Daoy (cell line): ENCODE data around the gene KIF23. TPM values are rescaled to one million over a fixed set of nuclear protein-coding genes. Genes with fewer than 3 reads are reported as not detected.
A peak's percentile ranks its signal among the peaks of the same experiment; 100 is the strongest.

ENCODE experiments used
- DNase-seq: peaks from one replicate; pipeline ENCODE4 v3.0.0-alpha.2; 2015; ENCODE audit warnings: low read depth
- total RNA-seq: library from RNA; depleted of rRNA; stranded (reverse); fragments of >200 nt; shearing (Covaris generic); gene quantifications from 2 replicates; pipeline ENCODE4 v1.2.3, GENCODE V29; 2014

Gene KIF23
- total RNA-seq, 1 experiment from 2014 or later = 107 TPM

DNA sequence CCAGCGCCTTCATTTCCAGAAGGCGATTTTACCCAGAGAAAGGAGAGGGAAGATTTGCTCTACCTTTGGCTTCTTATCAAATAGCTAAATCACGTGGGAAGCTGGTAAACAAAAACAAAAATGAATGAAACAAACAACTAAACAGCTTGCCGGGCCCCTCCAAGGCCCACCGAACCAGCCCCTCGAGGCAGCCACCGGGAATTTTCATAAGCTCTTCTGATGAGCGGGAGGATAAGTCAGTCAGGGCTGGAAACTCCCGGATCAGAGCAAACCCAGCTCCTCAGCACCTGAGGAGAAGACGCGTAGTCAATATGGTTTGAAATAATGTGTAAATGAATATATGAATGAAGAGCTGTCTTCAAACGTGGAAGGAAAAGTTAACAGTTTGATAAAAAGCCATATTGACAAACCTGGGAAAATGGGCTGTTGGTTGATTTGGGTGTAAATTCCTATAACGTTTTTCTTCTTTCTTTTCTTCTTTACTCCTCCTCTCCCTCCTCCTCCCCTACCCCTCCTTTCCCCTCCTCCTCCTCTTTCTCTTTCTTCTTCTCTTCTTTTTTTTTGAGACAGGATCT lies 49.1 kb downstream of the KIF23 start:
- DNase-seq = no peak

DNA sequence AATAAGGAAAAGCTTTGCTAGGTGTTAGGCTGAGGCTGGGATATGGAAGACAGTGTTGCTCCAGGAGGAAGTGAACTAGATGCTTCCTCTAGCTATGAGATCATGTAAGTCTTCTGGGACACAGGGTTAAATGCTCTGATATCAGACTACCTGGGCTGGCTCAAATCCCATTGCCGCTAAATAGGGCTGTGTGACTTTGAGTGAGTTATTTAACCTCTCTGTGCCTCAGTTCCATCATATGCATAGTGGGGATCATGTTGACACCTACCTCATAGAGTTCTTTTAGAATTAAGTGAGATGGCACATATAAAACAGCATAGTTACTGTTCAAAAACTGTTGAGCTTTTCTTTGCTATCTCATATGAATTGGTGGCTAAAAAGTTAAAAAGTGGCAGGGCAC lies 51.1 kb downstream of the KIF23 start:
- no peak for DNase-seq

DNA sequence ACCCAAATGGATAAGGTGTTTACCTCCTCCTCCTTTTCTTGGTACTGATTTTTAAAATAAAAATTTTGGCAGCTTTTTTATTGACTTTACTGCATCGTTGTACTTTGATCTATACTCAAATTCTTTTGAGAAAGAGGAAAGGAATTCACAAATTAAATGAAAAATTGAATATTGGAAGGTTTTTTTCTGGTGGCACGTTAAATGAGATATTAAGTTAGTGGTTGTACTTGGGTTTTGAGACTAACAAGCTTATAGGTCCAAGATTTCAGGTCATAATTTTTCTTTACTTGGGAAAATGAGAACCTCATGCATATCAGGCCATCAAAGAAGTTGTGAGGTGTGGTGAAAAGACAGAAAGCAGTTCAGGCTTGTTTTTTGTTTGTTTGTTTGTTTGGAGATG lies 52.6 kb downstream of the KIF23 start:
- no peak for DNase-seq

DNA sequence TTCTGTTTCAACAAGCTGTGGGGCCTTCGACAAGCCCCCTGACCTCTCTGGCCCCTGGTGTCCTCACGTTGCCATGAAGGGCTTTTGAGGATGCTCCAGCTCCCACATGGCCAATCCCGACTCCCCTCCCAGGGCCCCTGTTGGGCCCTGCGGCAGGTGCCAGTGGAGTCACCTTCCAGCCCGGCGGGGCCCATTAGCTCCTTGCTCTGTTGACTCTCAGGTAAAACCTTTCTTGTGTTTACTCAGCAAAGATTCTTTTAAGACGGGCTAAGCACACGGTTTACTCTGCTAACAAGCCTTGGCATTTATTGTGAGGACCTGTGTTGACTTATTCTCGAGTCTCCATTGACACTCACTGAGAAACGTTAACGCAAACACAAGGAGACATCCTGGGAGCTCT lies 53.5 kb downstream of the KIF23 start:
- no peak for DNase-seq

DNA sequence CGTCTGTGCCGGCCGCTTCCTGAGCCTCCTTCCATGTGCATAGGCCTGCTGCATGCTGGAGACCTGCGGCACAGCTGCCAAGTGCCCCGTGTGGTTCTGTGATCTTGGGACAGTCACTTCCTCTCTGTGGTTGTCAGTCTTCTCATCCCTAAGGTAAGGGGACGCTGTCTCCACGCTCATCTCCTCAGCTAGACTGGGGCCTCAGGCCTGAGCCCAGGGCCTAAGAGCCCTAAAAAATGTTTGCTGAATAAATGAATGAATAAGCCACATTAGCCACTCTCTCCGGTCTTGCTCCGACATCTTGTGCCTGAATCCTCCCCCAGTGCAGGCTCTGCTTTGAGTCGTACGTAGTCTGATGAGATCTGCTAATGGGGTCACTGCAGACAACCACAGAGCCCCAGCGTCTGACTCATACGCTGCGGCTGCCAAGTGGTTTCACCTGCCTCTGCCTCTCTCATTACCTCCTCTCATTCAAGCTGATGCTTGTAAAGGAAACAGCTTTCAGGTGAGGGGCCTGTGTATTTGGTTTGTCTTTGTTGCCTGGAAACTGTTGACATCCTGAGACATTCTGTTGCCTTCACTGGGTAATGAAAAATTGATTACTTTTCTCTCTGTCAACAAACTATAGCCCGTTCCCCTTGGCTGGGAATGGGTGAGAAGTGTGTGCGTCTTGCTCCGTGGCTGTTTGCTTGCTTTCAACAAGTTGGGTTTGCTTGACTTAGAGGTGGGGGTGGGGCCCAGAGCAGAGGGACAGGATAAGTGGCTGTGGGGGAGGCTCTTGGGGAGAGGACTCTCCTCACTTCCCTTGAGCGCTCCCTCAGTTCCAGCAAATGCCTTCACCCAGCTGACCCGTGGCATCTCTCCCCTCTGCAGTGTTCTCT lies 54.3 kb downstream of the KIF23 start:
- DNase-seq = peak; percentile 89

DNA sequence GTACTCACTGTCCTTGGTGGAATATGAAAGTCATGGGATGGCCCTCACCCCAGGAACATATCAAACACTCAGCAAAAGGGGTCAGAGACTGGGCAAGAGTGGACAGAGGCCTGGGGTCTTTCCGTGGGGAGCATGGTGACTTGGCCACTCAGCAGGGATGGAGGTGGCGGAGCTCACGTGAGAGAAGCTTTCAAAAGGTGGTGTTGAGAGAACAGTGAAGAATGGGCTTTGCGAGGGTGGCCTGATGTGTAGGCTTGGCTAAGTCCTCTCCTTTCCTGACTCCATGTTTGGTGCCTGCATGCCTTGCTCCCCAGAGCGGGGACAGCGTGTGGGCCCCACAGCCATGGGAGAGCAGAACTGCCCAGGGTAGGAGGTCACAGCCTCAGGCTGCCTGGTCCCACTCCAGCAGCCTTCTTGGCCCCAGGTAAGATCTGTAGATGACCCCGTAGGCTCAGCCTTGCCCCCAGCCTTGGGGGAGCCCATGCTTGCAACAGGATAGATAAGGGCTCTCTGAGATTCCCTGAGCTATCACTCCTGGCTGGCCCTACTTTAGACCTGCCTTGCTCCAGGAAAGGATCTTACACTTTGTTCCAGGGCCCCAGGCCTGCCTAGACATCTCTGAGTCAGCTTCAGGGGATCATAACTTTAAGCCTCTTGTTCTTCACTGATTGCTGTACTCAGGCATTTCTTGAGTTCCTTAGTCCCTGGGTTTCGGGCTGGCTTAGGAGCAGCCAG lies 55.5 kb downstream of the KIF23 start:
- DNase-seq = no peak

DNA sequence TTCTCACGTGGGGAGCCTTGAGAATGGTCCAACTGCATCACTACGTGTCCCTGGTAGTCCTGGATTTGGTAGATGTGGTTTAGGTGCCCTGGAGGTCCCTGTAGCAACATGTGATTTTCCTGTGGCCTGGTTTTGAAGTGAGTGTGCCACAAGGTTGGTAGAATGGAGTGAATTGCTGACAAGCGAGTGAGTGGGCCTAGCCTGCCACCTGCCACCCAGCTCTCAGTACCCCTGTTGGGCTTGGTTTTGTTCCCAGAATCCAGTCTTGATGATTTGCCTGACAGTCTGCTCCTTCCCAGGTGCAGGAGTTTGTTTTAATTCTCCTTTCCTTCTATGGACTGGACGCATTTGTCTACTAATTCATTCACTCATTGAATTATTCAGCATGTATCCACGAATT lies 57.9 kb downstream of the KIF23 start:
- DNase-seq = no peak

DNA sequence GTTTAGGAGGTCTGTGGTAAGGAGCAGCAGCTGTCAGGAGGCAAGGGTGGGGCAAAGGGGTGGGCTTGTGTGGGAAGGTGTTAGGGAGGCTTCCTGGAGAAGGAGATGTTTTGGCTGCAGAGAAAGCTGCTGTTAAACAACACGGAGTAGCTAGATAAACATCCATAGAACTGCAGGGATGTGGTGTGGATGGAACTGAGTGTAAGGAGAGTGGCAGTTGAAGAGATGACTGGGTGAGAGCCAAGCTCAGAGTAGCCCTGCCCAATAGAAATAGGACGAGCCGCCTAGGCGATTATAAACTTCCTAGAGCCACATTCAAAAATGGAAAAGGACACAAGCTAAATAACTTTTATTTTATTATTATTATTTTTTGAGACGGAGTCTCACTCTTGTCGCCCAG lies 58.4 kb downstream of the KIF23 start:
- no peak for DNase-seq

DNA sequence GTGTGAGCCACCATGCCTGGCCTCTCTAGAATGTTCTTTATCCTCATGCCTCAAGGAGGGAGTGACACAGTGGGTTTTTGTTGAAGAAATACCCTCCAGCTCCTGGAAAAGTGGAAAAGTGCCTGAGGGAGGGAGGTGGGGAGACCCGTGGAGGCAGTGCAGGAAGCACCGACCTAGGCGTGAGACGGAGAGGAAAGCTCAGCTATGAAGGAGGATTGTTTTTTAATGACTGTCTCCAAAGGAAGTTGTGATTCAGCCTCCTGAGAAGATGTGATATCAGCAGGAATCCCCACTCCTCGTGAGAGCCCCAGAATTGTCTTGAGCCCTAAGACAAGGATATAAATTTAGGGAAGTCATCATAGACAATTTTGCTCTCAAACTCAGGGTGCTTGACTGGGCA lies 60.1 kb downstream of the KIF23 start:
- DNase-seq = peak; percentile 61

DNA sequence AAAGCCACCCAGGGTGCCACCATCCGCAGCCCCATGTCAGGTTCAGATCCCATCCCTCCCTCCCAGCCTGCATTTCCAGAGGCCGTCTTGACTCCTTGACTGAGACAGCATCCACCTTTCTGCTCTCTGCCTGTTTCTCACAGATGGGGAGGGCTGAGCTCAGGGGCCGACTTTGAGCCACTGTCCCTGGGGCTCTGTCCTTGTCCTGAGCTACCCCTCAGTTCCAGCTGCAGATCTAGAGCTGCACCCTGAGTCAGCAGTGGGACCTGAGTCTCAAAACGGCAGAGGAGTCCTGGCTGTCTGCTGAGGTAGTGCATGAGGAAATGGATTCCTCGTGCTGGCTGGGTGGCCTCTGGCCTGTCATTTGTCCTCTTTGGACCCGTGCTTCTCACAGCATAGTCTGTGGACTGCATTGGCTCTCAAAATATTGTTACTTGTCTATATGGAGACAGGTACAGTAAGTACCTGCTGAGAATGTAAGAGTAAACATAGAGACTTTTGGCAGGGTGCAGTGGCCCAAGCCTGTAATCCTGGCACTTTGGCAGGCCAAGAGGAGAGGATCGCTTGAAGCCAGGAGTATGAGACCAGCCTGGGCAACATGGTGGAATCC lies 60.8 kb downstream of the KIF23 start:
- peak; percentile 37 for DNase-seq

DNA sequence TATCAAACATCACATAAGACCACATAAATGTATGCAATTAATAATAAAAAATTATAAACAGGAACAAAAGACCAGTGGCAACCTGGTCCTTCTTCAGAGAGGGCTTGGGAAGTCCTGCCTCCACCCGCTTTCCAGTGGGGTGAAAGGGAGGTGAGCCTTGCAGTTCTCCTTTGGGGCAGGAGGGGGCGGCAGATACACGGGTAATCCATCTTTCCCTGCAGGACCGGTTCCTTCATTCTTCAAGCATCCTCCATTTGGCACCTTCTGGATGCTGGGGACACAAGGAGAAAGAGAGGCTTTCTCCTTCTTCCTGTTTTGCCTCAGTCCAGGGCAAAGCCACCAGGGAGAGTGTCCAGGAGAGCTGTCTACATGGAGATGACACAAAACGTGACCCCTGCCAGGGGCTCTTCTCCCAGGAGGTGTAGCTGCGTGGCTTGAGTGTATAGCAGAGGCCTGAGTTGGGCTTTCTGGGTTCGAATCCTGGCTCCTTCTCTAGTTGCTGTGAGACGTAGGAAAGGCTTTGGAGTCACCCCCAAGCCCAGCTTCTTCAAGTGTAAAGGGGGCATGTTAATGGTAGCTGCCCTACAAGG lies 61.7 kb downstream of the KIF23 start:
- DNase-seq = peak; percentile 76

DNA sequence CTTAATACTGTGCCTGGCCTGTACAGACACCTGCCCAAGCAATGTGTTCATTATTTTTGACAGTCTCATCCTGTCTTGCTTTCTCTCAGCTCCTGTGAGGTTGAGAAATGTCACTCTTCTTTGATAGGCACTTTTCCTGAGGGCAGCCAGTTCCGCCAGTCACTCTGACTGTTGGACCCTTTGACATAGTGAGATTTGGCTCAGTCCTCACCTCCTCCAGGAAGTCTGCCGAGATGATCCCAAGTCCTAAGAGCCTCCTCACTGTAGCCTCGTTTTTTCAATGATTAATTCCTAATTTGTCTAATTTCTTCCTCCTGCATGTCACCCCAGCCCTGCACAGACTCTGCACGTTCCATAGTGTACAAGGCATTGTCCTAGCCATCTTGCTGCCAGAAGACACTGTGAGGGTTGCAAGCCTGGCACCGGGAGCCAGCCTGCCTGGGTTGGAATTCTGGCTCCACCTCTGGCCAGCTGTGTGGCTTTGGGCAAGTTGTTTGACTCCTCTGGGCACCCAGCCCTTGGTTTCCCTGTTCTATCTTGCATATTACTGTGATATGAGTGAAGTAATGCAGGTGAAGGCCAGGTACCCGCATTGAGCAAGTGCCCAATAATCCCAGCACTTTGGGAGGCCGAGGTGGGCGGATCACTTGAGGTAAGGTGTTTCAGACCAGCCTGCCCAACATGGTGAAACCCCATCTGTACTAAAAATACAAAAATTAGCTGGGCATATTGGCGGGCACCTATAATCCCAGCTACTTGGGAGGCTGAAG lies 62.7 kb downstream of the KIF23 start:
- DNase-seq = no peak

DNA sequence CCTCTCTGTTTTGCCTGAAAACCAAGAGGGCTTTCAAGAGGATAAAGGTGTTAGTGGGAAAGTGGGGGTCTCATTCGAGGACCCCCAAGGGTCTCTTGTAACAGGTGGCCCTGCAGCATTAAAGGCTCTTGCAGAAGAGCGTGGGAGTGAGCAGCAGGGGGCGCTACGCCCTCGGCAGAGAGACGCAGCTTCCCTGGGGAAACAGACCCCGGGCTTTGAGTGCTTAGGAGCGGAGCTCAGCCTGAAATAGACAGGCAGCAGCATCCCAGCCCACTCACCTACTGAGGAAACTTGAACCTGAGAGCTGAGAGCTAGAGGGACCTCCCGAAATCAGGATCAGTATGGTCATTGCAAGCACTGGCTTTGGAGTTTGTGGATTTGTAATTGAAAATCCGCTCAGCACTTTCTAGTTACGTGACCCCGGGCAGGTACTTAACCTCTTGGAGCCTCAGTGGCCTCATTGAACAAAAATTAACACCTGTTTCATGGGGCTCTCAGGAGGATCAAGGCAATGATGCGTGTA lies 64.2 kb downstream of the KIF23 start:
- DNase-seq = peak; percentile 65

DNA sequence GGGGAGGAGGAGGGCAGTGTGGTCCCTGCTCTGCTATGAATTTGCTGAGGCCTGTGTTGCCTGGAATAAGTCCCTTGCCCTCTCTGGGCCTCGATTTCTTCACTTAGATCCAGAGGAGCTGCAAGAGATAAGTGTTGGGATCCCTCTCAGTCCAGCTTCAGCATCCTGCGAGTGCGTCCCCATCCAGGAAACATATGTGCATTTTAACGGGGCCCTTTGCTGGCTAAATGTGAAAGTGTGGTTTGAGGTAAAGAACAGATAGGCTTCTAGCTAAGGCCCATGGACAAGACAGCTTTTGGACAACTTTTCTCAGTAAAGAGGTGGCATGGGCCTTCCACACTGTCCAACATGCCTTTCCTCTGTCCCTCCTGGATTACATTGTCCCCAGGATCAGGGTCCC lies 64.9 kb downstream of the KIF23 start:
- no peak for DNase-seq

DNA sequence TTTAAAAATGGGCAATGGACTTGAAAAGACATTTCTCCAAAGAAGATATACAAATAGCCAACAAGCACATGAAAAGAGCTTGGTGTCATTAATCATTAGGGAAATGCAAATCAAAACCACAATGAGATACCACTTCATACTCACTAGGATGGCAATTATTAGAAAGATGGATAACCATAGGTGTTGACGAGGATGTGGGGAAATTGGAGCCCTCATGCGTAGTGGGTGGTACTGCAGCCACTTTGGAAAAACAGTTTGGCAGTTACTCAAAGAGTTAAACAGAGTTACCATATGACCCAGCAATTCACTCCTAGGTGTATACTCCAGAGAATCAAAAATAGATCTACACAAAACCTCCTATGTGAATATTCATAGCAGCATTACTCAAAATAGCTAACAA lies 65.8 kb downstream of the KIF23 start:
- DNase-seq = no peak

DNA sequence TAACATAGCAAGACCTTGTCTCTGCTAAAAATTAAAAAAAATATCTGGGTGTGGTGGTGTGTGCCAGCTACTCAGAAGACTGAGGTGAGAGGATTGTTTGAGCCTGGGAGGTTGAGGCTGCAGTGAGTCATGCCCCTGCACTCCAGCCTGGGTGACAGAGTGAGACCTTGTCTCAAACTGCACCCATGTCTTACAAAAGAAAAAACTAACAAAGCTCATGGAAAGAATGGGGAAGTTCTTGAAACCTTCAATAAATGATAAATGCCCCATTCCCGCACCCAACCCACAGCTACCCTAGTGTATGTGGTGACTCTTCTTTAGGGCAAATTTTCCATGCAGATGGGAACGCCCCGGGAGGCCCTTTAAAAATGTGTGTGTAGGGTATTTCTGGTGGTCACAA lies 66.8 kb downstream of the KIF23 start:
- no peak for DNase-seq

DNA sequence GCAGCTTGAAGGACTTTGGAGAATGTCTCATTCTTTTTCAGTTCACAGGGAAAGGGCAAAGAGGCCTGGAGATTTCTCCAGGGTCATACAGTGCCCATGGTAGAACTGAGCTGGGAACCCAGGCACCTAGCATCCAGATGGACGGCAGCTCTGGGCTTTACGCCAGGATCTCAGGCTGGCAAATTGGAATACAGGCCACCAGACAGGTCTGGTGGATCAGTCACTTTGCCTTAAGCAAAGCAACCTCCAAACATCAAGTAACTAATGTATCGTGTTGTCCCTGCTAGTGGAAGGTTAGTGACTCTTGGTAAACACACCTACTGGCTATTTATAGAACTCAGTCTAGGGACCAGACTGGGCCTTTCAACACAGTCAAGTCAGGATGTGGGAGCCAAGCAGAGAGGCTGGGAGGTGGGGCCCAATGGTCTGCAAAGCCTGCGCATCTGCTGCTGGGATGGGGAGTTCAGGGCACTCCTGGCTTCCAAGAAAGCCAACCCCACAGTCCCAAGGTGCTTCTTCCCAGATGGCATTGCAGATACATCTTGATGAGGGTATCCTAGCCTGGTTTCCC lies 68.6 kb downstream of the KIF23 start:
- DNase-seq = no peak

DNA sequence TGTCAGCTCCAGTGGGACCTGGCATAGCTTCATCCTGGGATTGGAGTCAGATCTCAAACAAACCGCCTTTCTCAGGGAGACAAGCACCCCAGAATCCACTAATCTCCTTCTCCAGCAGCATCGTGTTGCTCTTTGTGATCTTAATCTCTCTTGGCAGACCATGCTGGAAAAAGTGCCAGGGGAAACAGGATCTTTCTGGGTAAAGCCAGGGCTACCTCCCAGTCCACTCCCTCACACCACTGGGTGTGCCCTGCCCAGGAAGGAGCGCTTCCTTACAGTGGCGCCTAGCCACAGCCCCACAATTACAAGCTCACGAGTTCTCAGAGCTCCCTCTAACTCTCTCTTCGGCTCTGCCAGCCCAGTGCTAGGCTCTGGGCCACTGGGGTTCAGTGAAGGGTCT lies 70.7 kb downstream of the KIF23 start:
- DNase-seq = no peak

DNA sequence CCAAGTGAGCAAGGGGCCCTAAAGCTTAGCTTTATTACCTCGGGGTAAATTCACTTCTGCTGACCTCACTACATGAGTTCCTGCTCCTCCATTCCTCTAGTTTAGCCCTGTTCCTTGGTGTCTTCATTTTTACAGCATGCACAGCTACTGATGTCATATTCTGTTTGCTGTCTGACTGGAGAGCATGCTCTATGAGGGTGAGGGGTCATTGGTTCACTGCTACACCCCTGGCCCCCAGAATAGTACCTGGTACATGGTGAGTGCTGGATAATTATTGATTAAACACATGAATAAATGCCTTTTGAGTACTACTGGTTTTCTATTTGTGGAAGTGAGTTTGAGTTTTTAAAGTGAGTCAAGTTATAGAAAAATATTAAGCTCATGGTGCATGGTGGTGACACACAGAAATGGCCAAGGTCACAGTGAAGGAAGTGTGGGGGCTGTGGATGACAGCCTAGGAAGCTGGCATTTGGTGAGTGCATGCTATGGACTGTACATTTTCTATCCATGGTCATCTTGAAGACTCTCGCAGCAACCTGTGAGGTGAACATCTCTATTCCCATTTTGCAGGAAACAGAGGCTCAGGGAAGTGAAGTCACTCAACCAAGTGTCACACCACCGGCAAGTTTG lies 72.4 kb downstream of the KIF23 start:
- no peak for DNase-seq

DNA sequence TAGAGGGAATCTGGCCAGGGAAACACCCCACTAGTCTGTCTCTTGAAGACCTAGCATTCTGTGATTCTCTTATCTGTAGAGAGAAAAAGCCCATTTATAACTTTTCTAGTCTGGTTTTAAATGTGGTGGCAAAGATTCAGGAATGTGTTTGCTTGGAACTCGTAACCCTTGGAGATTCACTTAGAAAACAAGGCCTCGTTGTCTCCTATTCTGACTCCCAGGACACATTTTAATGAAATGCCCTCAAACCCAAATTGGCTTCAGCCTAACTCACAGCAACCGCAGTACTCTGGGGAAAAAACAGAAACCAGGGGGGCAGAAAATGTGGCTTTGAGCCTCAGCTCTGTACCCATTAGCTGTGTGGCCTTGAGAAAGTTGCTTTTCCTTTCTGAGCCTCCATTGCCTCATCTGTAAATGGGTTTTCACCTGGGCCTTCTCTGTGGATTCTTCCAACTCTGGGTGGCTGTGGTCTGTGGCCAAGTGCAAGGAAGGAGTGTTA lies 75.0 kb downstream of the KIF23 start:
- DNase-seq = no peak
